ENCODE results near the gene KLHL30.
A peak's percentile ranks its signal among the peaks of the same experiment; 100 is the strongest.
"Not testable (repeated sequence)": the region's sequence is repeated elsewhere in the genome, so short reads cannot be mapped to it uniquely, and the experiment has no call there.

Gene KLHL30

GRCh38 chr2:238103465-238104225 is 34.8 kb upstream of the KLHL30 start:
- DNase-seq: no peak

- no peak for DNase-seq
Observed at GRCh38 chr2:238104226-238104690, 34.2 kb upstream of the KLHL30 start.

- DNase-seq: no peak
Observed at GRCh38 chr2:238104691-238105371, 33.6 kb upstream of the KLHL30 start.

GRCh38 chr2:238105506-238106338 is 32.7 kb upstream of the KLHL30 start:
- DNase-seq: no peak

GRCh38 chr2:238106339-238106697 is 32.1 kb upstream of the KLHL30 start:
- no peak for DNase-seq

- DNase-seq: no peak
Observed at GRCh38 chr2:238106698-238107524, 31.6 kb upstream of the KLHL30 start.

GRCh38 chr2:238107525-238108422 is 30.7 kb upstream of the KLHL30 start:
- no peak for DNase-seq

- peak; percentile 58 for DNase-seq
Observed at GRCh38 chr2:238108423-238109183, 29.9 kb upstream of the KLHL30 start.

- no peak for DNase-seq
Observed at GRCh38 chr2:238113611-238114010, 24.9 kb upstream of the KLHL30 start.

GRCh38 chr2:238114331-238114841 is 24.1 kb upstream of the KLHL30 start:
- DNase-seq: no peak

GRCh38 chr2:238114851-238115660 is 23.4 kb upstream of the KLHL30 start:
- DNase-seq: no peak

- DNase-seq: not testable (repeated sequence)
Observed at GRCh38 chr2:238115709-238116108, 22.8 kb upstream of the KLHL30 start.

- no peak for DNase-seq
Observed at GRCh38 chr2:238116298-238117198, 21.9 kb upstream of the KLHL30 start.

- DNase-seq: no peak
Observed at GRCh38 chr2:238117199-238118154, 21.0 kb upstream of the KLHL30 start.

- DNase-seq: no peak
Observed at GRCh38 chr2:238119756-238120462, 18.6 kb upstream of the KLHL30 start.
